ENCODE data around the gene LRP11.
"Not testable (repeated sequence)": the region's sequence is repeated elsewhere in the genome, so short reads cannot be mapped to it uniquely, and the experiment has no call there.

LRP11 gene

DNA sequence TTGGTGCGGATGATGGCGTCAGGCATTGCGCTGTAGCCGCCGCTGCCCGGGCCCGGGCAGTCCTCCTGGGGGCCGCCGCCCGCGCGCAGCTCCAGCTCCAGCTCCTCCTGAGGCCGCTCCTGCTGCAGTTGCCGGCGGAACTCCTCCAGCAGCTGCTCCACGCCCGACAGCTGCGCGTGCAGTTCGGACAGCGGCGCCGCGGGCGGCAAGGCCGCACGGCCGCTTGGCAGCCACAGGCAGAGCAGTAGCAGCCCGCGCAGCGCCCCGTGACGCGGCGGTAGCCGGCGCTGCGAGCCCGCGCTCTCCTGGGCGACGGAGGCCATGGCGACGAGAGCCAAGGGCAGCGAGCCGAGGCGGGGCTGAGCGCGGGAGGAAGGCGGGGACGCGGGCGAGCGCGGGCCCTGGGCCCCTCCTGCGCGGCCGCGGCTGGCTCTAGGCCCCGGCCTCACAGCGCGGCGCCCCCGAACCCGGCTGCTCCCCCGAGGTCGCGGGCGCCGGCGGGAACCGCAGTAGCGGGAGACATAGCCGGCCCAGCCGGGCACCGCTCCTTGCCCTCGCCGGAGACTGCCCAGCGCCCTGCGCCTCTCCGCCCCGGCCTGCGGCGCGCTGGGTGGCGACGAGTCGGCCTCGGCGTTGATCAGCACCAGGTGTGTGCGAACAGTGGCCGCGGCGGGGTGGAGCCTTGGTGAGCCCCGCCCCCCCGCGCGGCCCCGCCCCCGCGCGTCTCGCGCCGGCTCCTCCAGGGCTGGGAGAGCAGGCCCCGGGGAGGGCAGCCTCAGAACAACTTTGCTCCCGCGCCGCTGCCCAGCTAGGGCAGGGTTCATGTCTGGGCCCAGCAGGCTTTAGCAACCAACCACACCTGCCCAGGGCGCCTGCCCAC is at the start of gene LRP11:
Gene LRP11, minus strand, starts transcription at position 662 of the 880 bp plus-strand sequence. Its CDS starts 339 bp downstream, at position 323.
- DNase-seq = peak; percentile 80

GRCh38 chr6:149913540-149914240 is 49.5 kb upstream of the LRP11 start:
- DNase-seq = no peak

- DNase-seq = no peak
These were observed 48.9 kb upstream of the LRP11 start for GRCh38 chr6:149913085-149913484.

DNA sequence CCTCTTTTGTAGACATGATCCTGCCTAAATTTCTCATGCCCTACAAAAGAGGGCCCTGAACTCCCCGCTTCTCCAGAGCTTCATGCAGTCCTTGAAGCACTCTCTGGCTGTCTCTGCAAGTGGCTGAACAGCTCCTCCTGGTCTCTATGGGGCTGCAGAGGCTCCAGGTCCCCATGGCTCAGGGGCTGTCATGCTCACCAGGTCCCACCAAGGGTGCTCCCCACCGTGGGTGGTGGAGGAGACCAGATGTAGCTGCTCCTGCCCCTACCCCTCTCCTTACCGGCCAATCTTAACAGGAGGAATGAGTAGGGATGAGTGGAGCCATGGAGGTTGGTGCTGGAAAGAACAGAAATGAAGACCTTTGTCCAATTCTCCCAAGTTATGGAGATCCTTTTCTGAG is 48.5 kb upstream of the LRP11 start:
- not testable (repeated sequence) for DNase-seq

- no peak for DNase-seq
These were observed 46.6 kb upstream of the LRP11 start for GRCh38 chr6:149910721-149911151.

- DNase-seq = no peak
These were observed 45.7 kb upstream of the LRP11 start for GRCh38 chr6:149909701-149910470.

GRCh38 chr6:149908480-149908879 is 44.3 kb upstream of the LRP11 start:
- DNase-seq = not testable (repeated sequence)

DNA sequence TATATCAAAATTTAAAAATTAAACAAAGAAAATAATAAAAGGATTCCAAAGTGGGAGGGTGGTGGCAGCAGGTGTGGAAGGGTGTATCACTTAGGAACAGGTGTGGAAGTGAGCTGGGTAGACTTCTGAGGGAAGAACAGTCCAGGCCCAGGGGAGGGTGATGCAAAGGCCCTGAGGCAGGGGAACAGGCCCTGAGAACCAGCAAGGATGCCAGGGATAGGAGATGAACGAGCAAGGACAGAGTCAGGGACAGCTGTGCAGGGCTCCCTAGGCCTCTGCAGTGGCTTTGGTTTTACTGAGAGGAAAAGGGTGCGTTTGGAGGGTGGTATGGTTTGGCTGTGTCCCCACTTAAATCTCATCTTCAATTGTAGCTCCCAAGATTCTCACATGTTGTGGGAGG is 43.2 kb upstream of the LRP11 start:
- no peak for DNase-seq

GRCh38 chr6:149906405-149906804 is 42.2 kb upstream of the LRP11 start:
- DNase-seq = no peak

DNA sequence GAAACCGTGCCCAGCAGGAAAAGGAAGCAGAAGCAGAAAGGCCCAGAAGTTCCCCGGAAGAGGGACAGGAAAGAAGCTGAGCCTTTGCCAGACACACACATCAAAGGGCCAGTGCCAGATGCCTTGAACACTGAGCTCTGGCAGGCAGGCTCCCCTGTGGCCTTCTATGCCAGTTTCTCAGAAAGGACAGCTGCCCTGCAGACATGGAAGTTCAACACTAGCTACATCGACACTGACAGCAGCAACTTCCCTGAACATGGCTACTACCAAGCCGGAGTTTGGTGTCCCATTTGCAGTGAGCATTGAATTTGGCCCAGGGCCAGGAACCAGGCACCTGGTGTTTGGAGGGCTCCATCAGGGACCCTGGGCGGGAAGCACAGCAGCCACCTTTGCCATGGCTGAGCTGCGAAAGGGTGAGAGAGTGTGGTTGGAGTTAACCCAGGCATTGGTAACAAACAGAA is 41.8 kb upstream of the LRP11 start:
- DNase-seq = no peak

DNA sequence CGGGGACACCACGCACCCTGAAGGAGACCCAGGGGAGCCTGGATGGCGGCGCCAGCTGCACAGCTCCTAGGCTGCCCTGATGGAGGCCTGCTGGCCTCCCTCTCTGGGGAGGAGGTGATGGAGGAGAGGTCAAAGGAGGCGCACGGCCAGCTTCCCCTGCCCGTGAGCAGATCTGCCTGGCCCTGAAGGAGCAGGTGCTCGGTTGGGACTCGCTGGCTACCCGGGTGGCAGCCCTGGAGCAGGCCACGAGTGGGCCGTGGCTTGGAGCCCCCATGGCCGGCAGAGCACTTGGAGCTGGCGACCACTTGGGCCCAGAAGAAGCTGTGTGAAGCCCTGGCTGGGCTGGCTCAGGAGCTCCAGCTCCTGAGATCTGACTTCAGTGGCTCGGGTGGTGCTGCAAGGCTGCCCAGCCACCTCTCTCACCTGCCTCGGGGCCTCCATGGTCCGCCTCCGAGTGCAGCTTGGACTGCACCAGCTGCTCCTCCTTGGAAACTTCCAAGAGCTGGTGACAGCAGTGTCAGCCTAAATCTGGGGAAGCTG is 41.3 kb upstream of the LRP11 start:
- no peak for DNase-seq

DNA sequence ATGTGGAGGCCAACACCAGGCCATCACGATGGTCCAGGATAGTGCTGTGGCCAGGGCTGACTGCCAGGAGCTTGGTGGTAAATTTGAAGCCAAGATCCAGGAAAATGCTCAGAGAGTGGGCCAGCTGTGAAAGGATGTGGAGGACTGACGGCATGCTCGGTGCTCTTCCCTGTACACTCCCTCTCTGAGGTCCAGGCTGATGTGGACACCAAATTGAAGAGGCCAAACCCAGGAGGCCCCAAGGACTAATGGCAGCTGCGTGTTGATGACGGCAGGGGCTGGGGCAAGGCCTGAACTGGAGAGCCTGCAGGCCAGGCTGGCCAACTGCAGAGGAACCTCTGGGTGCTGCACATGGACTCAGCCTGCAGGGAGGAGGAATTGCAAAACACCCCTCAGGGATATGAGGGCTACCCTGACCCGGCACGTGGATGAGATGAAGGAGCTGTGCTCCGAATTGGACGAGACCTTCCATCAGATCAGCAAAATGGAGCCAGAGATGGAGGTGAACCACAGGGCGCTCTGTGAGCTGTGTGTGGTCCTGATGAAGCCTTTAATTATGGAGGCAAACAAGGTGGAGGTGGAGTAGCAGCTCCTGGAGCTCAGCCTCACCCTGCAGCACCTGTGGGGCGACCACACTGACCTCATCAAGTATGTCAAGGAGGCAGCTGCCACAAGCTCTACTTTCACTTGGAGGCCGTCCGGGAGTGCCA is 40.7 kb upstream of the LRP11 start:
- DNase-seq = no peak

GRCh38 chr6:149903938-149904611 is 39.9 kb upstream of the LRP11 start:
- no peak for DNase-seq

DNA sequence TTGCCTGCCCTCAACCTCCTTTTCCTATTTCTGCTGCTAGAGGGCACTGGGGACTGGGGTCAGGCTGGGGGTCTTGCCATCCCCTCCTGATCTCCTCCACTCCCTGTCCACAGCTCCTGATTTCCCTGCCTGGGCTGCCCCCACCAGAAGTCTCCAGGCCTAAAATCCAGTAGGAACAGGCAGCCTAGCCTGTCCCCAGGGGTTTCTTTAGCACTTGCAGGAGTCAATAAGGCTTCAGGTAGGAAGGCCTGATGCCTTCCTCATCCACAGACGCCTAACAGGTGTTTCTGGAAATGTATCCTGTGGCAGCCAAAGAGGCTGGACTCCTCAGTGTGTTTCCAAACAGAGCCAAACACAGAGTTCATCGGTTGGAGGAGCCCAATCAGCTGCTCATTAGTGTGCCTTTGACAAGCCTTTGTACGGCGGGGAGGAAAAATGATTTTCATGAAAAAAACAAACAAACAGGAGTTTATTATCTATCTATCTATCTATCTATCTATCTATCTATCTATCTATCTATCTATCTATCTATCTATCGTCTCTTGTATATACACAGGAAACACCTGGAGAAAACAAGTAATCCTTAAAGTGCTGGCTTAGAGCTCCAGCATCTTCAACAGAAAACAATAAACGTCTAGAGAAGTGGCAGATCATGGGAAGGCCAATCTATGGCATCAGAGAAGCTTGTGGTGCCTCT is 37.4 kb upstream of the LRP11 start:
- DNase-seq = no peak

- no peak for DNase-seq
These were observed 36.7 kb upstream of the LRP11 start for GRCh38 chr6:149900620-149901443.

- DNase-seq = no peak
These were observed 35.9 kb upstream of the LRP11 start for GRCh38 chr6:149899926-149900619.

- DNase-seq = no peak
These were observed 35.3 kb upstream of the LRP11 start for GRCh38 chr6:149899486-149899885.

DNA sequence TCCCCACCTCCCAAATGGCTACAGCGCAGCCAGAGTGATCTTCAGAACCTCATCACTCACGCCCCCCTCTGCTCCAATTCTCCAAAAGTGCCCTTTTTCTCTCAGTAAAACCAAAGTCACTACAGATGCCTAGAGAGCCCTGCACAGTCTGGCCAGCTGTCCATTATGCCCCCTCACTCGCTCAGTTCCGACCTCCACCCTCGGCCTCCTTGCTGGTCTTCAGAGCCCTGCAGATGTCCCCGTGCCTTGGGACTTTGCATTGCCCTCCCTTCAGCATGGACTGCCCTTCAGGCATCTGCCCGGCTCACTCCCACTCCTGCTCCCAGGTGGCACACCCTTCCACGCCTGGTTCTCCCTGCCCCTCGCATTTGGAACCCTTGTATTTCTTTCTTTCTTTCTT is 34.8 kb upstream of the LRP11 start:
- no peak for DNase-seq
